HEK293 (cell line): ENCODE measurements around the gene IGF2BP1.

ENCODE experiments used
- BCL11B ChIP-seq: fragments of 450-650 bp; formaldehyde crosslinking; IDR thresholded peaks from 2 replicates; pipeline ENCODE4 v1.5.1; 2016; ENCODE audit warnings: low read depth, missing biosample characterization, missing genetic modification characterization
- GLIS2 ChIP-seq: fragments of 450-650 bp; formaldehyde crosslinking; IDR thresholded peaks from 2 replicates; pipeline ENCODE4 v1.5.1; 2016; ENCODE audit warnings: missing biosample characterization, missing genetic modification characterization
- KLF1 ChIP-seq: fragments of 450-650 bp; formaldehyde crosslinking; IDR thresholded peaks from 2 replicates; pipeline ENCODE4 v1.5.1; 2016; ENCODE audit warnings: missing biosample characterization, missing genetic modification characterization
- KLF10 ChIP-seq: fragments of 450-650 bp; IDR thresholded peaks from 2 replicates; pipeline ENCODE4 v1.5.1; 2018; ENCODE audit warnings: missing biosample characterization, mild to moderate bottlenecking, missing genetic modification characterization
- KLF16 ChIP-seq: fragments of 450-650 bp; formaldehyde crosslinking; IDR thresholded peaks from 2 replicates; pipeline ENCODE4 v1.5.1; 2017; ENCODE audit warnings: missing biosample characterization, missing genetic modification characterization
- KLF9 ChIP-seq: fragments of 450-650 bp; formaldehyde crosslinking; IDR thresholded peaks from 2 replicates; pipeline ENCODE4 v1.5.1; 2016; ENCODE audit warnings: missing biosample characterization, missing genetic modification characterization, low read depth
- RBAK ChIP-seq: fragments of 450-650 bp; formaldehyde crosslinking; IDR thresholded peaks from 2 replicates; pipeline ENCODE4 v1.5.1; 2016; ENCODE audit warnings: missing biosample characterization, missing genetic modification characterization
- REPIN1 ChIP-seq: fragments of 450-650 bp; formaldehyde crosslinking; IDR thresholded peaks from 2 replicates; pipeline ENCODE4 v1.5.1; 2017; ENCODE audit warnings: missing biosample characterization, missing genetic modification characterization, low read depth
- YY1 ChIP-seq: fragments of 450-650 bp; formaldehyde crosslinking; IDR thresholded peaks from 2 replicates; pipeline ENCODE4 v1.5.1; 2018; ENCODE audit warnings: missing biosample characterization, missing genetic modification characterization
- ZBTB21 ChIP-seq: fragments of 450-650 bp; formaldehyde crosslinking; IDR thresholded peaks from 2 replicates; pipeline ENCODE4 v1.5.1; 2017; ENCODE audit warnings: missing biosample characterization, missing genetic modification characterization
- ZBTB7A ChIP-seq: fragments of 450-650 bp; formaldehyde crosslinking; IDR thresholded peaks from 2 replicates; pipeline ENCODE4 v1.5.1; 2016; ENCODE audit warnings: low read depth, missing biosample characterization, missing genetic modification characterization
- ZEB2 ChIP-seq: fragments of 450-650 bp; formaldehyde crosslinking; IDR thresholded peaks from 2 replicates; pipeline ENCODE4 v1.5.1; 2016; ENCODE audit warnings: missing biosample characterization, missing genetic modification characterization
- ZFHX2 ChIP-seq: fragments of 450-650 bp; formaldehyde crosslinking; conservative IDR thresholded peaks from 2 replicates; pipeline ENCODE4 v1.5.1; 2016; ENCODE audit warnings: missing biosample characterization, missing genetic modification characterization
- ZIC2 ChIP-seq: fragments of 450-650 bp; formaldehyde crosslinking; IDR thresholded peaks from 2 replicates; pipeline ENCODE4 v1.5.1; 2016; ENCODE audit warnings: missing biosample characterization, missing genetic modification characterization
- ZNF133 ChIP-seq: fragments of 450-650 bp; formaldehyde crosslinking; IDR thresholded peaks from 2 replicates; pipeline ENCODE4 v1.5.1; 2016; ENCODE audit warnings: missing biosample characterization, missing genetic modification characterization
- ZNF138 ChIP-seq: fragments of 450-650 bp; formaldehyde crosslinking; IDR thresholded peaks from 2 replicates; pipeline ENCODE4 v1.5.1; 2016; ENCODE audit warnings: missing biosample characterization, missing genetic modification characterization, borderline replicate concordance
- ZNF175 ChIP-seq: fragments of 450-650 bp; formaldehyde crosslinking; IDR thresholded peaks from 2 replicates; pipeline ENCODE4 v1.5.1; 2016; ENCODE audit warnings: missing biosample characterization, missing genetic modification characterization
- ZNF292 ChIP-seq: fragments of 450-650 bp; formaldehyde crosslinking; IDR thresholded peaks from 2 replicates; pipeline ENCODE4 v1.5.1; 2016; ENCODE audit warnings: low read depth, missing biosample characterization, missing genetic modification characterization, borderline replicate concordance
- ZNF311 ChIP-seq: fragments of 450-650 bp; formaldehyde crosslinking; IDR thresholded peaks from 2 replicates; pipeline ENCODE4 v1.5.1; 2017; ENCODE audit warnings: missing biosample characterization, missing genetic modification characterization, borderline replicate concordance
- ZNF341 ChIP-seq: fragments of 450-650 bp; formaldehyde crosslinking; IDR thresholded peaks from 2 replicates; pipeline ENCODE4; 2016; ENCODE audit warnings: low read depth, missing biosample characterization, missing genetic modification characterization
- ZNF37A ChIP-seq: fragments of 450-650 bp; IDR thresholded peaks from 2 replicates; pipeline ENCODE4 v1.5.1; 2018; ENCODE audit warnings: missing biosample characterization, missing genetic modification characterization
- ZNF473 ChIP-seq: fragments of 450-650 bp; formaldehyde crosslinking; IDR thresholded peaks from 2 replicates; pipeline ENCODE4 v1.5.1; 2017; ENCODE audit warnings: missing biosample characterization, missing genetic modification characterization
- ZNF529 ChIP-seq: fragments of 450-650 bp; formaldehyde crosslinking; IDR thresholded peaks from 2 replicates; pipeline ENCODE4 v1.5.1; 2017; ENCODE audit warnings: missing genetic modification characterization, missing biosample characterization; ENCODE audit not compliant: insufficient replicate concordance
- ZNF549 ChIP-seq: fragments of 450-650 bp; IDR thresholded peaks from 2 replicates; pipeline ENCODE4 v1.5.1; 2018; ENCODE audit warnings: missing biosample characterization, missing genetic modification characterization, mild to moderate bottlenecking, inconsistent platforms, moderate library complexity
- ZNF571 ChIP-seq: fragments of 450-650 bp; formaldehyde crosslinking; IDR thresholded peaks from 2 replicates; pipeline ENCODE4 v1.5.0; 2017; ENCODE audit warnings: missing biosample characterization, missing genetic modification characterization
- ZNF585B ChIP-seq: fragments of 450-650 bp; formaldehyde crosslinking; IDR thresholded peaks from 2 replicates; pipeline ENCODE4 v1.5.1; 2016; ENCODE audit warnings: missing biosample characterization, missing genetic modification characterization
- ZNF664 ChIP-seq: fragments of 450-650 bp; formaldehyde crosslinking; IDR thresholded peaks from 2 replicates; pipeline ENCODE4 v1.5.1; 2016; ENCODE audit warnings: missing biosample characterization, missing genetic modification characterization
- ZSCAN16 ChIP-seq: fragments of 450-650 bp; formaldehyde crosslinking; IDR thresholded peaks from 2 replicates; pipeline ENCODE4 v1.5.1; 2016; ENCODE audit warnings: missing biosample characterization, missing genetic modification characterization
- TF ChIP-seq, protein P1 (sequence below): fragments of 450-650 bp; formaldehyde crosslinking; IDR thresholded peaks from 2 replicates; pipeline ENCODE4 v1.5.1; 2016; ENCODE audit warnings: missing biosample characterization, missing genetic modification characterization
- TF ChIP-seq, protein P2 (sequence below): fragments of 450-650 bp; formaldehyde crosslinking; IDR thresholded peaks from 2 replicates; pipeline ENCODE4 v1.5.1; 2016; ENCODE audit warnings: missing biosample characterization, missing genetic modification characterization
- TF ChIP-seq, protein P3 (sequence below): fragments of 450-650 bp; formaldehyde crosslinking; IDR thresholded peaks from 2 replicates; pipeline ENCODE4 v1.5.1; 2016; ENCODE audit warnings: missing biosample characterization, missing genetic modification characterization
- TF ChIP-seq, protein P4 (sequence below): fragments of 450-650 bp; formaldehyde crosslinking; IDR thresholded peaks from 2 replicates; pipeline ENCODE4 v1.5.1; 2016; ENCODE audit warnings: missing biosample characterization, missing genetic modification characterization
- TF ChIP-seq, protein P5 (sequence below): fragments of 450-650 bp; formaldehyde crosslinking; IDR thresholded peaks from 2 replicates; pipeline ENCODE4 v1.5.1; 2017; ENCODE audit warnings: missing biosample characterization, missing genetic modification characterization

Gene IGF2BP1

DNA sequence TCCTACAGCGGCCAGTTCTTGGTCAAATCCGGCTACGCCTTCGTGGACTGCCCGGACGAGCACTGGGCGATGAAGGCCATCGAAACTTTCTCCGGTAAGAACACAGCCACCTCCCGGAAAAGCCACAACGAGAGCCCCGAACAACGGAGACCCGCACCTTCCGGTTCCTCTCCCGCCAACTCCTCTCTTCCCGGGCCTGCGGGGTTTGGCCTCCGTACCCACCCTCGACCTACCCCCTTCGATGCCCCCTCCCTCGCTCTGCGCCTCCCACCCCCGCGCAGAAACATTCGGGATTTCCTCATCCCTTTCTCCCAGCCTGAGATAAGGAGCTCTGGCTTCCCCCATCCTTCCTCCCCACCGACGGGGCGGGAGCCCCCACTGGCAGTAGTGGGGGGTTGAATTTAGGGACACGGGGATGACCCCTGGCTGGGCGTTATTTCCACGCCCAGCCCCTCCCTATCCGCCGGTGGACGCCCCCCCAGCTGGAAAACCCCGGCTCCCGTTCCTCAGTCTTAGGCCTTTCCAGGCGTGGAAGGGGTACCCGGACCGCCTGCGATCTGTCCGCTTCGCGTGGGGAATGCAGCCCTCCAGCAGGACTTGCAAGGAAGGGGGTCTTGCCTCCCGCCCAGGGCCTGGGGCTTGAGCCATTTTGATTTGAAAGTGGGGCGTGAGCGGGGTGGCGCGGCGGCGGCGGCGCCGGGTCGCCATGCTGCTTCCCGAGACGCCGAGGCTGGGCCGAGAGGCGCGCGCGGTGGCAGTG, 822 bp downstream of the IGF2BP1 start (continued):
- TF ChIP-seq ZEB2 (tag by site-specific recombination) (no peak), ZIC2 (tag by site-specific recombination) (peak; percentile 79), ZNF175 (tag by site-specific recombination) (no peak), ZNF292 (tag by site-specific recombination) (no peak), ZBTB7A (tag by site-specific recombination) (no peak), ZNF37A (tag by site-specific recombination) (no peak), ZNF311 (tag by site-specific recombination) (no peak), ZFHX2 (tag by site-specific recombination) (peak; percentile 80), KLF16 (tag by site-specific recombination) (peak; percentile 91), GLIS2 (peak; percentile 99), RBAK (tag by site-specific recombination) (no peak), ZNF473 (tag by site-specific recombination) (no peak), KLF9 (tag by site-specific recombination) (peak; percentile 82), KLF10 (tag by site-specific recombination) (peak; percentile 59; the same call in 1 of the 2 replicates), ZNF549 (tag by site-specific recombination) (no peak), ZSCAN16 (tag by site-specific recombination) (no peak), KLF1 (tag by site-specific recombination) (peak; percentile 94), ZNF571 (tag by site-specific recombination) (no peak), ZNF585B (no peak), YY1 (tag by site-specific recombination) (peak; percentile 72), ZNF529 (no peak), REPIN1 (tag by site-specific recombination) (no peak), ZNF341 (tag by site-specific recombination) (peak; percentile 71), ZNF138 (no peak), BCL11B (no peak), ZBTB21 (tag by site-specific recombination) (no peak), ZNF133 (tag by site-specific recombination) (no peak), ZNF664 (tag by site-specific recombination) (no peak)
- TF ChIP-seq, protein P1, sequence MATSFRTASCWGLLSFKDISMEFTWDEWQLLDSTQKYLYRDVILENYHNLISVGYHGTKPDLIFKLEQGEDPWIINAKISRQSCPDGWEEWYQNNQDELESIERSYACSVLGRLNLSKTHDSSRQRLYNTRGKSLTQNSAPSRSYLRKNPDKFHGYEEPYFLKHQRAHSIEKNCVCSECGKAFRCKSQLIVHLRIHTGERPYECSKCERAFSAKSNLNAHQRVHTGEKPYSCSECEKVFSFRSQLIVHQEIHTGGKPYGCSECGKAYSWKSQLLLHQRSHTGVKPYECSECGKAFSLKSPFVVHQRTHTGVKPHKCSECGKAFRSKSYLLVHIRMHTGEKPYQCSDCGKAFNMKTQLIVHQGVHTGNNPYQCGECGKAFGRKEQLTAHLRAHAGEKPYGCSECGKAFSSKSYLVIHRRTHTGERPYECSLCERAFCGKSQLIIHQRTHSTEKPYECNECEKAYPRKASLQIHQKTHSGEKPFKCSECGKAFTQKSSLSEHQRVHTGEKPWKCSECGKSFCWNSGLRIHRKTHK (tag by site-specific recombination): no peak
- TF ChIP-seq, protein P2, sequence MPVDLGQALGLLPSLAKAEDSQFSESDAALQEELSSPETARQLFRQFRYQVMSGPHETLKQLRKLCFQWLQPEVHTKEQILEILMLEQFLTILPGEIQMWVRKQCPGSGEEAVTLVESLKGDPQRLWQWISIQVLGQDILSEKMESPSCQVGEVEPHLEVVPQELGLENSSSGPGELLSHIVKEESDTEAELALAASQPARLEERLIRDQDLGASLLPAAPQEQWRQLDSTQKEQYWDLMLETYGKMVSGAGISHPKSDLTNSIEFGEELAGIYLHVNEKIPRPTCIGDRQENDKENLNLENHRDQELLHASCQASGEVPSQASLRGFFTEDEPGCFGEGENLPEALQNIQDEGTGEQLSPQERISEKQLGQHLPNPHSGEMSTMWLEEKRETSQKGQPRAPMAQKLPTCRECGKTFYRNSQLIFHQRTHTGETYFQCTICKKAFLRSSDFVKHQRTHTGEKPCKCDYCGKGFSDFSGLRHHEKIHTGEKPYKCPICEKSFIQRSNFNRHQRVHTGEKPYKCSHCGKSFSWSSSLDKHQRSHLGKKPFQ (tag by site-specific recombination): no peak
- TF ChIP-seq, protein P3, sequence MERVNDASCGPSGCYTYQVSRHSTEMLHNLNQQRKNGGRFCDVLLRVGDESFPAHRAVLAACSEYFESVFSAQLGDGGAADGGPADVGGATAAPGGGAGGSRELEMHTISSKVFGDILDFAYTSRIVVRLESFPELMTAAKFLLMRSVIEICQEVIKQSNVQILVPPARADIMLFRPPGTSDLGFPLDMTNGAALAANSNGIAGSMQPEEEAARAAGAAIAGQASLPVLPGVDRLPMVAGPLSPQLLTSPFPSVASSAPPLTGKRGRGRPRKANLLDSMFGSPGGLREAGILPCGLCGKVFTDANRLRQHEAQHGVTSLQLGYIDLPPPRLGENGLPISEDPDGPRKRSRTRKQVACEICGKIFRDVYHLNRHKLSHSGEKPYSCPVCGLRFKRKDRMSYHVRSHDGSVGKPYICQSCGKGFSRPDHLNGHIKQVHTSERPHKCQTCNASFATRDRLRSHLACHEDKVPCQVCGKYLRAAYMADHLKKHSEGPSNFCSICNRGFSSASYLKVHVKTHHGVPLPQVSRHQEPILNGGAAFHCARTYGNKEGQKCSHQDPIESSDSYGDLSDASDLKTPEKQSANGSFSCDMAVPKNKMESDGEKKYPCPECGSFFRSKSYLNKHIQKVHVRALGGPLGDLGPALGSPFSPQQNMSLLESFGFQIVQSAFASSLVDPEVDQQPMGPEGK (tag by site-specific recombination): peak; percentile 88
- TF ChIP-seq, protein P4, sequence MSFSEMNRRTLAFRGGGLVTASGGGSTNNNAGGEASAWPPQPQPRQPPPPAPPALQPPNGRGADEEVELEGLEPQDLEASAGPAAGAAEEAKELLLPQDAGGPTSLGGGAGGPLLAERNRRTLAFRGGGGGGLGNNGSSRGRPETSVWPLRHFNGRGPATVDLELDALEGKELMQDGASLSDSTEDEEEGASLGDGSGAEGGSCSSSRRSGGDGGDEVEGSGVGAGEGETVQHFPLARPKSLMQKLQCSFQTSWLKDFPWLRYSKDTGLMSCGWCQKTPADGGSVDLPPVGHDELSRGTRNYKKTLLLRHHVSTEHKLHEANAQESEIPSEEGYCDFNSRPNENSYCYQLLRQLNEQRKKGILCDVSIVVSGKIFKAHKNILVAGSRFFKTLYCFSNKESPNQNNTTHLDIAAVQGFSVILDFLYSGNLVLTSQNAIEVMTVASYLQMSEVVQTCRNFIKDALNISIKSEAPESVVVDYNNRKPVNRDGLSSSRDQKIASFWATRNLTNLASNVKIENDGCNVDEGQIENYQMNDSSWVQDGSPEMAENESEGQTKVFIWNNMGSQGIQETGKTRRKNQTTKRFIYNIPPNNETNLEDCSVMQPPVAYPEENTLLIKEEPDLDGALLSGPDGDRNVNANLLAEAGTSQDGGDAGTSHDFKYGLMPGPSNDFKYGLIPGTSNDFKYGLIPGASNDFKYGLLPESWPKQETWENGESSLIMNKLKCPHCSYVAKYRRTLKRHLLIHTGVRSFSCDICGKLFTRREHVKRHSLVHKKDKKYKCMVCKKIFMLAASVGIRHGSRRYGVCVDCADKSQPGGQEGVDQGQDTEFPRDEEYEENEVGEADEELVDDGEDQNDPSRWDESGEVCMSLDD (tag by site-specific recombination): peak; percentile 82
- TF ChIP-seq, protein P5, sequence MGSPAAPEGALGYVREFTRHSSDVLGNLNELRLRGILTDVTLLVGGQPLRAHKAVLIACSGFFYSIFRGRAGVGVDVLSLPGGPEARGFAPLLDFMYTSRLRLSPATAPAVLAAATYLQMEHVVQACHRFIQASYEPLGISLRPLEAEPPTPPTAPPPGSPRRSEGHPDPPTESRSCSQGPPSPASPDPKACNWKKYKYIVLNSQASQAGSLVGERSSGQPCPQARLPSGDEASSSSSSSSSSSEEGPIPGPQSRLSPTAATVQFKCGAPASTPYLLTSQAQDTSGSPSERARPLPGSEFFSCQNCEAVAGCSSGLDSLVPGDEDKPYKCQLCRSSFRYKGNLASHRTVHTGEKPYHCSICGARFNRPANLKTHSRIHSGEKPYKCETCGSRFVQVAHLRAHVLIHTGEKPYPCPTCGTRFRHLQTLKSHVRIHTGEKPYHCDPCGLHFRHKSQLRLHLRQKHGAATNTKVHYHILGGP (tag by site-specific recombination): no peak
